Measurements from ENCODE around the gene KIF9.
"Not testable (repeated sequence)": the region's sequence is repeated elsewhere in the genome, so short reads cannot be mapped to it uniquely, and the experiment has no call there.

Gene KIF9

DNA sequence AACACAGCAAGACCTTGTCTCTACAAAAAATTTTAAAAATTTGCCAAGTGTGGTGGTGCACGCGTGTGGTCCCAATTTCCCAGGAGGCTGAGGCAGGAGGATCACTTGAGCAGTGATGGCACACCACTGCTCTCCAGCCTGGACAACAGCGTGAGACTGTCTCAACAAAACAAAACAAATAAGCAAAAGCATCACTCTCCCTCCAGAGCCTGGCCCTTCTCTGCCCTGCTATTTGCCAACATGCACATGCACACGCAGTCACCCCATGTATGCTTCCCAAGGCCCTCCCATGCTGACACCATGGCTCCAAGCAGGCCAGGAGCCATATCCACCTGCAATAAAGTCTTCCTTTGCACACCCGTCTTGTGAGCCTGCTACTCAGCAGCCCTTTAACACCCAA, 2.1 kb downstream of the KIF9 start:
- H3K4me3 Mint-ChIP-seq = no peak overlapping the region
- H3K27me3 Mint-ChIP-seq (ENCODE audit: low read depth) = no peaks in the 10 kb centered on the region
- H3K27ac Mint-ChIP-seq = no peak overlapping the region
- peaks cover 17% of the 10 kb centered on the region for H3K4me1 Mint-ChIP-seq (ENCODE audit: low read depth)
- H3K36me3 Mint-ChIP-seq (ENCODE audit: low read depth) = peaks cover 6% of the 10 kb centered on the region
- H3K9me3 Mint-ChIP-seq = no peaks in the 10 kb centered on the region

DNA sequence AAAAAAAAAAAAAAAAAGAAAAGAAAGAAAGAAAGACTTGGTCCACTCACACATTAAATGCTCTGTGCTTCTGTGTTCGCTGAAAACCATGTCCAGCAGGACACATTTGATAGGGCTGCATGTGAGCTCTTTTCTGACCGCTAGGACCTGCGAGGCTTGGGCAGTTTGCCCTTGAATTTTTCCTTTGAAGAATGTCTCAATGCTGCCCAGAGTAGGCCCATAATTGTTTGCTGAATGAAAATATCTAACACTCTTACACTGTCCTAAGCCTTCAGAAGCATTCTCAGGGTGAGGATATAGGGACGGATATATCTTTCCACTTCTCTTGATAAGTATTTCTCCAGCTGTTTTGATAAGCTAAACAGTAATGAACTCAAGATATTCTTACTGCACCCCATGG, 6.0 kb downstream of the KIF9 start:
- Mint-ChIP-seq H3K36me3 (ENCODE audit: low read depth) (no peaks in the 10 kb centered on the region), H3K27me3 (ENCODE audit: low read depth) (no peaks in the 10 kb centered on the region), H3K27ac (no peak overlapping the region), H3K4me3 (no peak overlapping the region), H3K9me3 (no peaks in the 10 kb centered on the region), H3K4me1 (ENCODE audit: low read depth) (peaks cover under 1% of the 10 kb centered on the region)

DNA sequence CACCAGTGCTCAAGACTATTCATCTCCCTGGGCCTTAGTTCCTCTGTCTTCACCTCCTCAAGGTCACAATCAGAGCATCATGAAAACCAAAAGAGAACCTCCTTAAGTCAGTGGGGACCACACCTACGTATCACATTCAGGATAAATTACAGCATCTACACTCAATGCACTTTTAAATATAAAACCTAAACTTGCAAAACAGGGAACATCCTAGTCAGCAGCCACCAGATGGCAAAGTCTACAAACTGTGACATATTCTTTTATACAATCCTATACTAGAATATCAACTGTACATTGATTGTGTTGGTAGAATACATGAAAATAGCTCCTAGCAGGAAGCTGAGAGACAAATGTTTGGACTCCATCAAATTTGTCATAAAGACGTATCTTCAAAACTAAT, 7.9 kb downstream of the KIF9 start:
- Mint-ChIP-seq H3K4me1 (ENCODE audit: low read depth) (no peaks in the 10 kb centered on the region), H3K4me3 (no peak overlapping the region), H3K27me3 (ENCODE audit: low read depth) (no peaks in the 10 kb centered on the region), H3K36me3 (ENCODE audit: low read depth) (no peaks in the 10 kb centered on the region), H3K27ac (no peak overlapping the region), H3K9me3 (no peaks in the 10 kb centered on the region)

DNA sequence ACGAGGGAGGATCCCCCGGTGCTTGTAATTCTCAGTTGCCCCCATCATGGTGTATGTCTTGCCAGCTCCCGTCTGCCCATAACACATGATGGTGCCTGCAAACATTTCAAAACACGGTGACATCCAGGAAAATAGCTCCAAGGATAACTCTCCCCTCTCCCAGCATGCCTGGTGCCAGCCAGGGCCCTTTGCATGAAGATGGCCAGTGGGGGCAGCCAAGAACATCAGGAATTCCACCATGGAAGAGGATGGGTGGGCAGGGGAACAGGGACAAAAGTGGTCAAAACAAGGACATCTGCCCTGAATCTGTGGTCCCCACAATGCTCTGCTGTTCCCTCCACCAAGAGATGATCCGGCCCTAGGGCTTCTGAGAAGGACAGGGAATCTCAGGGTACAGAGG, 9.0 kb downstream of the KIF9 start:
- H3K4me3 Mint-ChIP-seq = no peak overlapping the region
- H3K9me3 Mint-ChIP-seq = no peaks in the 10 kb centered on the region
- no peak overlapping the region for H3K27ac Mint-ChIP-seq
- H3K4me1 Mint-ChIP-seq (ENCODE audit: low read depth) = no peaks in the 10 kb centered on the region
- no peaks in the 10 kb centered on the region for H3K27me3 Mint-ChIP-seq (ENCODE audit: low read depth)
- H3K36me3 Mint-ChIP-seq (ENCODE audit: low read depth) = no peaks in the 10 kb centered on the region

DNA sequence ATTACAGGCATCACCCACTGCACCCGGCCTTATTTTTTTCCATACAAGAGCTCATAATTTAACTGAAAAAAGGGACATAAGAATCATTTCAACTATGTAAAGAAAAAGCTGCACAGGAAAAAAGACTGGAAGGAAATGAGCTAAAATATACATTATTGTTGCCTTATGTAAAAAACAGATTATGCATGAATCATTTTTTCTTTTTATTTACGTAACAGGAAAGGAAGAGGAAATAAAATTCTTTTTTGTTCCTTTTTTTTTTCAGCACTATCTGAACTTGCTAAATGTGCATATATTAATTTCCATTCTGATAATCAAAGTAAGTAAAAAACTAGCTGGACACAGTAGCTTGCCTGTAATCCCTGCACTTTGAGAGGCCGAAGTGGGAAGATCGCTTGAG, 12.1 kb downstream of the KIF9 start:
- H3K27ac Mint-ChIP-seq = no peak overlapping the region
- no peaks in the 10 kb centered on the region for H3K9me3 Mint-ChIP-seq

DNA sequence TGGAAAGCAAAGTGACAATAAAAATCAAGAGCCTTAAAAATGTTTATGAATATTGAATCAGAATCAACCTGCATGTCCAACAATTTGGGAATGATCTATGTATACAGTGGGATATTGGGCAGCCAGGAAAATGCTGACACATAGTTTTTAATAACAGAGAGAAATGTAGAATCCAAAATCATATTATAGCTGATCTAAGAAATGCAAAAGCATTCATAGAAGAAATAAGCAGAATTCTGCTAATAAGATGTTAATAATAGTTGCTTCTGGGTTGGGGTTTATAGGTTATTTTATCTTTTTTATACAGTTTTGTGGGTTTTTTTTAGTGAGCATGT, 15.1 kb downstream of the KIF9 start:
- no peaks in the 10 kb centered on the region for H3K9me3 Mint-ChIP-seq
- peaks cover 6% of the 10 kb centered on the region for H3K4me1 Mint-ChIP-seq (ENCODE audit: low read depth)
- H3K4me3 Mint-ChIP-seq = no peak overlapping the region
- H3K36me3 Mint-ChIP-seq (ENCODE audit: low read depth) = no peaks in the 10 kb centered on the region
- H3K27ac Mint-ChIP-seq = no peak overlapping the region
- no peaks in the 10 kb centered on the region for H3K27me3 Mint-ChIP-seq (ENCODE audit: low read depth)

More for the DNA sequence above, 12.1 kb downstream of the KIF9 start:
- Mint-ChIP-seq H3K4me1 (ENCODE audit: low read depth) (peaks cover 6% of the 10 kb centered on the region), H3K36me3 (ENCODE audit: low read depth) (no peaks in the 10 kb centered on the region), H3K4me3 (no peak overlapping the region), H3K27me3 (ENCODE audit: low read depth) (no peaks in the 10 kb centered on the region)

DNA sequence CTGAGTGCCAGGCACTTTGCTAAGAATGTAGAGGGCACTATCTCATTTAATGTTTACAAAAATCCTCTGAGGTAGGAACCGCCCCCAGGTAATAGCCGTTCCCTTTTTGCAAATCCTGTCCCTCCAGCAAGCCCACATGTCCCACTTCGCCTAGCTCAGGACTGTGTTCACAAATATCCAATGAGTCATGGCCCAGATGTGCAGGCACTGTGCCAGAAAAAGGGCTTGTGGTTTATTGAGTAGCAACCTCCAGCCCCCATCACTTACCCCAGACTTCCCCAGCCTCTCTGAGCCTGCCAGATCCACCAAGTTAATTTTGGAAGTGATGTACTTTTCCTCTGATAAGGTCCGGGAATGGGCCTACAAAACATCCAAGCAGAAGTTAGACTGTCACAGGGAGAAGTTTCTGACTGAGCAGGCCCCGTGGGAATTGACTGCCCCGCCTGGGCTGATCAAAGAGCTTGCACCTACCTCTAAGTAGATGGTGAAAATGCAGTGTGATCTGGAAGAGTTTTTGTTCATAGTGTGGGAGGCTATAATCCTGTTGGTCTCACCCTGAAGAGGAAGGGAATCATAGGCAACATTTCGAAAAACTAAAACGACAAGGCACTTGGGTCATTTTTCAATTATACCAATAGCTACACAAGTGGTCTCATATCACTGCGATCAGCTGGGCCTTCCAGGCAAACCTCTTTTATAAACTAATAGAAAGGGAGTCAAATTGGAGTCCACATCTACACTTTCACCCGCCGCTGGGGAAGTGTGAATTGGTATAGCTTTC, 15.7 kb downstream of the KIF9 start:
- no peaks in the 10 kb centered on the region for H3K36me3 Mint-ChIP-seq (ENCODE audit: low read depth)
- H3K27ac Mint-ChIP-seq = no peak overlapping the region
- no peaks in the 10 kb centered on the region for H3K9me3 Mint-ChIP-seq
- H3K4me3 Mint-ChIP-seq = no peak overlapping the region
- H3K4me1 Mint-ChIP-seq (ENCODE audit: low read depth) = peaks cover 6% of the 10 kb centered on the region
- no peaks in the 10 kb centered on the region for H3K27me3 Mint-ChIP-seq (ENCODE audit: low read depth)

DNA sequence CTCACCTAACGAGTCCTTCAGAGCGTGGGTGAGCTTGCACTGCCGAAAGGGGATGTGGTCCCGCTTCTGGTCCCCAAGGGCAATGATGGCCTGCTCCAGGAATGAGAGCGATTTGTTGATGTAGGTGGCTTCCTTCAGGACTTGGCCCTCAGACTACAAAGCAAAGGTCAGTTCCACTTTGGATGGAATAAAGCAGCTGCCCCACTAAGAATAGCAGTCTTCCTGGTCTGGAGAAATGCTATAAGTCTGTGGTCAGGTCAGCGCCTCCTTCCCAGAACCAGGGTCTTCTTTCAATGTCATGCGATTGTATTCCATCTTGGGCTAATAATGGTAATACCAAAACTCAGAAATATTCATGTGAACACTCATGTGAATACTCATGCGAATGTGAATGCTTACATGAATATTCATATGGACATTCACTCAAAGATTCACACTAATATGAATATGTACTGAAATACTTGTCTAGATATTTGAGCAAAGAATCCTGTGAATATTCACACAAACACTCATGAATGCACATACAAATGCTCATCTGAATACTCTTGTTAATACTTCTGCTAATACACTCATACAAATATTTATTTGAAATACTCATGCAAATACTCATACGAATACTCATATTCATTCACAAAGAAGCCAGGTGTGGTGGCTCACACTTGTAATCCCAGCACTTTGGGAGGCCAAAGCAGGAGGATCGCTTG, 16.7 kb downstream of the KIF9 start:
- no peak overlapping the region for H3K4me3 Mint-ChIP-seq
- H3K27me3 Mint-ChIP-seq (ENCODE audit: low read depth) = no peaks in the 10 kb centered on the region
- peaks cover 6% of the 10 kb centered on the region for H3K4me1 Mint-ChIP-seq (ENCODE audit: low read depth)
- H3K36me3 Mint-ChIP-seq (ENCODE audit: low read depth) = no peaks in the 10 kb centered on the region
- H3K27ac Mint-ChIP-seq = no peak overlapping the region
- H3K9me3 Mint-ChIP-seq = no peaks in the 10 kb centered on the region

DNA sequence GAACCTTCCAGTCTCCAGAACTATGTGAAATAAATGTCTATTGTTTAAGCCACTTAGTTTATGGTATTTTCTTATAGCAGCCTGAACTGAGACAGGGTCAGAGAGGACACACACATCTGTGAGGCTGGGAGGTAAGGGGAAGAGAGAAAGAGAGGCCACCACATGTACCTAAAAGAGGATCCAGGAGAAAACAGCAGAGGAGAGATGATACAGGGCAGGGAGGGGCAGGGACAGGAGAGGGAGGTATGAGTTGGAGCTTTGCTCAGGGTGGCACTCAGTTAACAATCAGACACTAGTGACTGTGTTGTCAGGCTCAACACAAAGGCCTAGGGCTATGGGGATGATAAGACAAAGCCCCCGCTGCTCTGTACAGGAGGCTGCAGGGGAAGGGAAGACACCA, 17.6 kb downstream of the KIF9 start:
- Mint-ChIP-seq H3K4me3 (no peak overlapping the region), H3K9me3 (no peaks in the 10 kb centered on the region), H3K4me1 (ENCODE audit: low read depth) (peaks cover 6% of the 10 kb centered on the region), H3K27me3 (ENCODE audit: low read depth) (no peaks in the 10 kb centered on the region), H3K27ac (no peak overlapping the region), H3K36me3 (ENCODE audit: low read depth) (no peaks in the 10 kb centered on the region)

DNA sequence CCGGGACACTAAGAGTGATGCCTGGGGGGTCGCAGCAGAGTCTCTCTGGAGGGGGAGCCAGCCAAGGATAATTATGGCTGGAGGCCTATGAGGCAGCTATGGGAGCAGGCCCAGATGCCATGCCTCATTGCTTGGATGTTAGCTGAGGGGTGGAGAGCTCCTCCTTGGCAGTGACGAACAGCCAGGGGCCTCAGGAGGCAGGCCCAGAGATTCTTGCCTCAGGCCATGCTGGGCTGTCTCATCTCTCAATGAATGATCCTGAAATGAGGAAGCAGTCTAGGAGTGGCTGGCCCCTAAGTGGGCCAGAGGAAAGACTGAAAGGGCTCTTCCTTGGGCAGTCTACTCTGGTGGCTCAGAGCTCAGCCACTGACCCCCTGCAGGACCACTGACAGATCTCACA, 21.3 kb downstream of the KIF9 start:
- Mint-ChIP-seq H3K36me3 (ENCODE audit: low read depth) (no peaks in the 10 kb centered on the region), H3K9me3 (no peaks in the 10 kb centered on the region), H3K4me1 (ENCODE audit: low read depth) (no peaks in the 10 kb centered on the region), H3K4me3 (no peak overlapping the region), H3K27ac (no peak overlapping the region), H3K27me3 (ENCODE audit: low read depth) (no peaks in the 10 kb centered on the region)

DNA sequence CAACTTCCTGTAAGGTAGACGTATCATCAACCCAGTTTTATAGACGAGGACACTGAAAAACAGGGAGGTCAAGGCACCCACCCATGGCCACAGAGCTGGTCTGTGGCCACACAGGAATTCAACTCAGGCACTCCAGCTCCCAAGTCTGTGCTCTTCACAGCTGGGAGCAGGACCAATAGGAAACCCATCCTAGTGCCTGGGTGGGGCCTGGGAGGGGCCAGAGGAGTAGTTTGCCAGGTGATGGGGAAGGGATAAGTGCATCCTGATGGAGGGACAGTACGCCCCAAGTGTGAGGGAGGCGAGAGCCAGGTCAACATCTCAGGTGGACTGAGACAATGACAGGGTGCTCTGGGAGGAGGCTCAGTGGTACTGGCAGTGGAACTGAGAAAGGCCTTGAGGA, 22.0 kb downstream of the KIF9 start:
- Mint-ChIP-seq H3K27ac (no peak overlapping the region), H3K27me3 (ENCODE audit: low read depth) (no peaks in the 10 kb centered on the region), H3K4me3 (no peak overlapping the region), H3K4me1 (ENCODE audit: low read depth) (no peaks in the 10 kb centered on the region), H3K9me3 (no peaks in the 10 kb centered on the region), H3K36me3 (ENCODE audit: low read depth) (no peaks in the 10 kb centered on the region)

DNA sequence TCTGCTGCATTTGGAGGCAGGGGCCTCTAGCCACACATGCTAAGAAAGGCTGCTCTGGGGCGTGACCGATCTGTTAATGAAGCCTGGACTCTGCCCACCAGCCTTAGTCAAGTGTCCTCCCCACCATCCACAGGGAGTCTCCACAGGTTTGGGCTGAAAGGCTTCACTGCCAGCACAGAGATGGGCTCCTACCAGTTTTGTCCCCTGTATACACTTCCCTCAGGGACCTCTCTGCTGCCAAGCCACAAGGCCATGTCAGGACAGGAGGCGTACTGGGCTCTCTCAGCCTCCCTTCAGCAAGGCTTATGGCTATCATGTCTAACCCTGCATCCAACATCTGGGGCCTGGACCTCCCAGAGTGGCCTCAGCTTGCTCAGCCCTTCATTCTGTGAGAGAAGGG, 23.5 kb downstream of the KIF9 start:
- Mint-ChIP-seq H3K27me3 (ENCODE audit: low read depth) (no peaks in the 10 kb centered on the region), H3K4me1 (ENCODE audit: low read depth) (no peaks in the 10 kb centered on the region), H3K9me3 (no peaks in the 10 kb centered on the region), H3K27ac (no peak overlapping the region), H3K36me3 (ENCODE audit: low read depth) (no peaks in the 10 kb centered on the region), H3K4me3 (no peak overlapping the region)

DNA sequence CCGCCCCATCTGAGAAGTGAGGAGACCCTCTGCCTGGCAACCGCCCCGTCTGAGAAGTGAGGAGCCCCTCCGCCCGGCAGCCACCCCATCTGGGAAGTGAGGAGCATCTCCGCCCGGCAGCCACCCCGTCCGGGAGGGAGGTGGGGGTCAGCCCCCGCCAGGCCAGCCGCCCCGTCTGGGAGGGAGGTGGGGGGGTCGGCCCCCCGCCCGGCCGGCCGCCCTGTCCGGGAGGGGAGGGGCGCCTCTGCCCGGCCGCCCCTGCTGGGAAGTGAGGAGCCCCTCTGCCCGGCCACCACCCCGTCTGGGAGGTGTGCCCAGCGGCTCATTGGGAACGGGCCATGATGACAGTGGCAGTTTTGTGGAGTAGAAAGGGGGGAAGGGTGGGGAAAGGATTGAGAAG, 26.3 kb downstream of the KIF9 start:
- H3K36me3 Mint-ChIP-seq (ENCODE audit: low read depth); H3K4me3 Mint-ChIP-seq; H3K9me3 Mint-ChIP-seq; H3K27ac Mint-ChIP-seq; H3K27me3 Mint-ChIP-seq (ENCODE audit: low read depth); H3K4me1 Mint-ChIP-seq (ENCODE audit: low read depth): not testable (repeated sequence)

DNA sequence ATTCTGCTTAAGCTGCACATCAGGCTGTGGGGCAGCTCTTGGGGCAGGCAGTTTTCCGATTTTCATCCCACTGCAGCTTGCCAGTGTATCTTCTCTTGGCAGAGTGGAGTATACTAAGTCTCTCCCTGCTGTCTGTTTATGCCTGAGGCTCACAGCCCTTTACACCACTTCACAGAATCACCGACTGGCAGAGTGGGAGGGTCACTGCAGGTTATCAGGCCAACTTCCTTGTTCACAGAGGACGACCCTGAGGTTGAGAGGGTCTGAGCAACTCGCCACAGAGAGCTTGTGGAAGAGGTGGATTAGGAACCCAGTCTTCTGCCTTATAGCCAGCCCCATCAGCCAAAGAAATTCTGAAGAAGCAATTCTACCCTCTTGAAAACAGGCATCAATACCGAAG, 30.9 kb downstream of the KIF9 start:
- no peak overlapping the region for H3K4me3 Mint-ChIP-seq
- no peak overlapping the region for H3K27ac Mint-ChIP-seq
- no peaks in the 10 kb centered on the region for H3K9me3 Mint-ChIP-seq
- no peaks in the 10 kb centered on the region for H3K36me3 Mint-ChIP-seq (ENCODE audit: low read depth)
- no peaks in the 10 kb centered on the region for H3K4me1 Mint-ChIP-seq (ENCODE audit: low read depth)
- no peaks in the 10 kb centered on the region for H3K27me3 Mint-ChIP-seq (ENCODE audit: low read depth)

DNA sequence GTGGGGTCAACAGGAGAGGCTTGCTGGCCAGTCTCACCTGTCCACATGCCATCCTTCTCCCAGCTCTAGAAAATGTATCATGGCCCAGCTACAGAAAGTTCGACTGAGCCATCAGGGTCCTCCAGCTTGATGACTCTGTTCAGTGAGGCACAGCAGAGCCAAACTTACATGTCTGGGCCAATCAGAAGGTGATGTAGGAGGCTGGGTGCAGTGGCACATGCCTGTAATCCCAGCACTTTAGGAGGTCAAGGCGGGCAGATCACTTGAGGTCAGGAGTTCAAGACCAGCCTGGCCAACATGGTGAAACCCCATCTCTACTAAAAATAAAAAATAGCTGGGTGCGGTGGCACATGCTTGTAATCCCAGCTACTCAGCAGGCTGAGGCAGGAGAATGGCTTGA, 31.5 kb downstream of the KIF9 start:
- not testable (repeated sequence) for H3K4me1 Mint-ChIP-seq (ENCODE audit: low read depth); H3K9me3 Mint-ChIP-seq; H3K4me3 Mint-ChIP-seq; H3K27ac Mint-ChIP-seq; H3K36me3 Mint-ChIP-seq (ENCODE audit: low read depth); H3K27me3 Mint-ChIP-seq (ENCODE audit: low read depth)

All from T-helper 1 cell treated with Interleukin-12 subunit alpha and Interleukin-12 subunit beta and Interleukin-4 antibody, amounts not matched to agents 30 μg/mL and 1 μg/mL, for 36 hours (primary cell).